PC-9 (cell line): Measurements from ENCODE around the gene SUPT3H. TPM values are rescaled to one million over a fixed set of nuclear protein-coding genes. Genes with fewer than 3 reads are reported as not detected.

ENCODE experiments used
- BruUV-seq: library from RNA; stranded (reverse); fragments of 400-500 nt; replicated peaks from 2 replicates; lab custom pipeline; 2021; lab: Mats Ljungman, UMichigan
- CTCF ChIA-PET: fragments of 300-600 bp; sonication (Branson Sonifier 250); formaldehyde crosslinking; loops from one replicate; lab custom pipeline; 2022; ENCODE audit warnings: antibody characterized with exemption; lab: Charles Lee
- POLR2A ChIA-PET: fragments of 300-600 bp; sonication (Branson Sonifier 250); formaldehyde crosslinking; loops from one replicate; lab custom pipeline; 2022; ENCODE audit warnings: antibody characterized with exemption; ENCODE audit not compliant: unreplicated experiment; lab: Charles Lee
- DNase-seq, 2 experiments: peaks; one replicate each; pipeline versions ENCODE4 v3.0.0 to v3.0.0-alpha.2; 2015 to 2022; ENCODE audit warnings: mixed read lengths in 1 of 2
- H2AFZ ChIP-seq: fragments of 200-600 bp; sonication (generic); 2 replicates; pipeline ENCODE4 v1.8.1; 2017; ENCODE audit warnings: antibody characterized with exemption
- H3F3A ChIP-seq: fragments of 200-600 bp; sonication (generic); 2 replicates; pipeline ENCODE4 v1.8.1; 2017; ENCODE audit warnings: antibody characterized with exemption, mild to moderate bottlenecking, low read depth; ENCODE audit not compliant: insufficient read depth
- H3K27ac ChIP-seq: fragments of 200-600 bp; sonication (generic); 2 replicates; pipeline ENCODE4 v1.6.1; 2016; ENCODE audit warnings: mixed run types
- H3K27me3 ChIP-seq: fragments of 200-600 bp; sonication (generic); 2 replicates; pipeline ENCODE4 v1.6.1; 2016; ENCODE audit warnings: low read depth, mixed run types; ENCODE audit not compliant: insufficient read depth
- H3K36me3 ChIP-seq: fragments of 200-600 bp; sonication (generic); 2 replicates; pipeline ENCODE4 v1.6.1; 2016; ENCODE audit warnings: low read depth, mixed run types
- H3K4me1 ChIP-seq: fragments of 200-600 bp; sonication (generic); replicated peaks from 2 replicates; pipeline ENCODE4 v1.6.1; 2016; ENCODE audit warnings: mixed run types; ENCODE audit not compliant: insufficient read depth
- H3K4me2 ChIP-seq: fragments of 200-600 bp; sonication (generic); 2 replicates; pipeline ENCODE4 v1.6.1; 2017; ENCODE audit warnings: mixed run types
- H3K4me3 ChIP-seq: fragments of 200-600 bp; sonication (generic); 2 replicates; pipeline ENCODE4 v1.6.1; 2016; ENCODE audit warnings: mixed run types
- H3K79me2 ChIP-seq: fragments of 200-600 bp; sonication (generic); 2 replicates; pipeline ENCODE4 v1.6.1; 2017; ENCODE audit warnings: low read depth, mixed run types
- H3K9me2 ChIP-seq: fragments of 200-600 bp; sonication (generic); 2 replicates; pipeline ENCODE4 v1.8.1; 2017; ENCODE audit warnings: mild to moderate bottlenecking; ENCODE audit not compliant: insufficient read depth
- H3K9me3 ChIP-seq: fragments of 200-600 bp; sonication (generic); 2 replicates; pipeline ENCODE4 v1.8.1; 2016; ENCODE audit warnings: low read depth; ENCODE audit not compliant: insufficient read depth
- H4K20me1 ChIP-seq: fragments of 200-600 bp; sonication (generic); 2 replicates; pipeline ENCODE4 v1.8.1; 2017; ENCODE audit not compliant: insufficient read depth
- EZH2 ChIP-seq: fragments of 200-600 bp; sonication (generic); IDR thresholded peaks from 2 replicates; pipeline ENCODE4 v1.8.0; 2017; ENCODE audit warnings: antibody characterized with exemption, low read depth
- intact Hi-C: fragments of 100-400 bp; cut with micrococcal nuclease; formaldehyde crosslinking; loops from one replicate; pipeline ENCODE4 v1.10.0; 2022; ENCODE audit not compliant: unreplicated experiment
- total RNA-seq: library from RNA; stranded (reverse); gene quantifications from 2 replicates; pipeline ENCODE4 v1.2.3, GENCODE V29; 2021
- TF ChIP-seq, protein P1 (sequence below): fragments of 200-600 bp; sonication (generic); conservative IDR thresholded peaks from 2 replicates; pipeline ENCODE4 v1.6.1; 2017; ENCODE audit warnings: mixed run types, antibody characterized with exemption, mild to moderate bottlenecking, moderate library complexity

The SUPT3H gene
- total RNA-seq, 1 experiment from 2014 or later: 9.2 TPM

DNA sequence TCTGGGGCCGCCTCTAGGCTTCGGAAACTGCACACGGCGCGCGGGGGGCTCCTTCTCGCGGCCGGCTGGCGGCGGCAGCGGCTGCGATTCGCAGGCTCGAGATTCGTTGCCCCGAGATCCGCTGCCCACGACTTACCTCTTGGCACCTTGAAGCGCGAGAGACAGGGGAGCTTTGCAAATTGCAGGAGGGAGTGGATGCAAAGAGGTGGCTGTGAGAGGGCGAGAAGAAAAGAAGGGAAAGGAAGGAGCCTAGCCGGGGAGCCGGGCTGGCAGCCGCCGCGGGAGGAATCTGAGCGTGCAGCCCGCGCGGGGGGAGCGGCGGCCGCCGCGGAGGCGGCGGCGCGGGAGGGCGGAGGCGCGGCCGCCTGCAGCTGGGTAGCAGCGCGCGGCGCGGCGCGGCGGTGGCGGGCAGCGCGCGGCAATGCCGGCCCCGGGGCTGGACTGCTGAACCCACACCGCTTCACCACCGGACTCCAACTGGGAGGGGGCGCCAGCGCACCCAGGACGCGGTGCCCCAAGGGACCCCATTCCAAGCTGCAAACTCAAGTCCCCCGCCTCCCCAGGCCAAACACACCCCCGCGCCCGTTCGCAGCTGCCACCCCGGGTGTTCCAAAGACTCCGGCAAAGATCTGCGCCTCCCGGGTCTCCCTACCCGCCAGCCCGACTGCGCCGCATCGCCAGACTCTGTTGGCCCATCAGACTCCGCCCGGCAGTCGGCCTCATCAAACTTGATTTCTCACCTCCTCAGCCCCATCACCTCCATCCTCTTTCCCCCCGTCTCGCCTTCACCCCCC lies 44.2 kb upstream of the SUPT3H start:
- H3K79me2 ChIP-seq: peaks cover 26% of the 10 kb centered on the region
- H3K4me3 ChIP-seq: peak overlapping the region; percentile 98
- BruUV-seq: no TSS peak
- peak overlapping the region; percentile 92 for H3K4me2 ChIP-seq
- intact Hi-C loops: loop anchor here (1.0 to 5.0 kb wide), 9 partner anchors 45 to 990 kb away; partner anchors contain the start of gene SUPT3H
- no peaks in the 10 kb centered on the region for H4K20me1 ChIP-seq
- no peaks in the 10 kb centered on the region for H3K9me3 ChIP-seq
- peaks cover 22% of the 10 kb centered on the region for H3K4me1 ChIP-seq
- H3F3A ChIP-seq: no peaks in the 10 kb centered on the region; the same call in 1 of the 2 replicates
- ChIA-PET CTCF (interaction anchor here (0.6 to 1.6 kb wide), 4 partner anchors 124 to 501 kb away, joined by 4 to 9 read pairs (median 6); no protein-coding TSS in a partner anchor), POLR2A (interaction anchor here (0.7 to 1.0 kb wide), 2 partner anchors 44 to 957 kb away, joined by 3 to 5 read pairs; partner anchors contain the start of gene SUPT3H)
- TF ChIP-seq, protein P1, sequence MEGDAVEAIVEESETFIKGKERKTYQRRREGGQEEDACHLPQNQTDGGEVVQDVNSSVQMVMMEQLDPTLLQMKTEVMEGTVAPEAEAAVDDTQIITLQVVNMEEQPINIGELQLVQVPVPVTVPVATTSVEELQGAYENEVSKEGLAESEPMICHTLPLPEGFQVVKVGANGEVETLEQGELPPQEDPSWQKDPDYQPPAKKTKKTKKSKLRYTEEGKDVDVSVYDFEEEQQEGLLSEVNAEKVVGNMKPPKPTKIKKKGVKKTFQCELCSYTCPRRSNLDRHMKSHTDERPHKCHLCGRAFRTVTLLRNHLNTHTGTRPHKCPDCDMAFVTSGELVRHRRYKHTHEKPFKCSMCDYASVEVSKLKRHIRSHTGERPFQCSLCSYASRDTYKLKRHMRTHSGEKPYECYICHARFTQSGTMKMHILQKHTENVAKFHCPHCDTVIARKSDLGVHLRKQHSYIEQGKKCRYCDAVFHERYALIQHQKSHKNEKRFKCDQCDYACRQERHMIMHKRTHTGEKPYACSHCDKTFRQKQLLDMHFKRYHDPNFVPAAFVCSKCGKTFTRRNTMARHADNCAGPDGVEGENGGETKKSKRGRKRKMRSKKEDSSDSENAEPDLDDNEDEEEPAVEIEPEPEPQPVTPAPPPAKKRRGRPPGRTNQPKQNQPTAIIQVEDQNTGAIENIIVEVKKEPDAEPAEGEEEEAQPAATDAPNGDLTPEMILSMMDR: peak; percentile 17; the same call in 1 of the 2 replicates
- TF ChIP-seq EZH2: no peak
- peak; percentile 49 to 76 for DNase-seq
- H3K9me2 ChIP-seq: no peaks in the 10 kb centered on the region
- H3K36me3 ChIP-seq: no peaks in the 10 kb centered on the region
- no peaks in the 10 kb centered on the region for H3K27me3 ChIP-seq
- H3K27ac ChIP-seq: peak overlapping the region; percentile 72
- peak overlapping the region; percentile 97 for H2AFZ ChIP-seq

GRCh38 chr6:45420909-45421708 lies 43.4 kb upstream of the SUPT3H start:
- H3K79me2 ChIP-seq: peaks cover 26% of the 10 kb centered on the region
- peaks cover 22% of the 10 kb centered on the region for H3K4me1 ChIP-seq
- DNase-seq: no peak
- peak overlapping the region; percentile 98 for H3K4me3 ChIP-seq
- no peaks in the 10 kb centered on the region for H3K36me3 ChIP-seq
- intact Hi-C loops: loop anchor here (2.0 to 5.0 kb wide), 5 partner anchors 44 to 991 kb away; partner anchors contain the start of gene SUPT3H
- peak overlapping the region; percentile 89 for H2AFZ ChIP-seq
- H3K4me2 ChIP-seq: peak overlapping the region; percentile 92
- TSS peak; percentile 75 for BruUV-seq
- no peak for TF ChIP-seq EZH2
- TF ChIP-seq, protein P1: no peak
- H3K9me2 ChIP-seq: no peaks in the 10 kb centered on the region
- CTCF ChIA-PET: interaction anchor here (0.7 to 1.9 kb wide), 6 partner anchors 7 to 945 kb away, joined by 4 to 6 read pairs (median 5); no protein-coding TSS in a partner anchor
- POLR2A ChIA-PET: interaction anchor here (0.6 to 1.0 kb wide), 3 partner anchors 43 to 956 kb away, joined by 3 to 5 read pairs (median 4); partner anchors contain the start of gene SUPT3H
- no peaks in the 10 kb centered on the region; the same call in 1 of the 2 replicates for H3F3A ChIP-seq
- peak overlapping the region; percentile 72 for H3K27ac ChIP-seq
- no peaks in the 10 kb centered on the region for H3K27me3 ChIP-seq
- no peaks in the 10 kb centered on the region for H4K20me1 ChIP-seq
- H3K9me3 ChIP-seq: no peaks in the 10 kb centered on the region
